DND-41 (cell line): ENCODE measurements around the gene CTNNBL1.

Experiments used
- ATAC-seq: fragments of 200-7000 bp; cut with Tn5 transposase; 3 replicates; pipeline ENCODE4 v1.9.1; 2021; ENCODE audit warnings: low read depth; ENCODE audit not compliant: insufficient read depth
- DNase-seq: peaks from one replicate; pipeline ENCODE4 v3.0.0-alpha.2; 2020
- H2AFZ ChIP-seq: 2 replicates; pipeline ENCODE4 v1.6.0; 2012; ENCODE audit warnings: low read depth, low read length
- H3K27ac ChIP-seq: 2 replicates; pipeline ENCODE4 v1.5.1; 2012; ENCODE audit warnings: low read length, inconsistent platforms
- H3K27me3 ChIP-seq: fragments of 200-600 bp; sonication (generic); 2 replicates; pipeline ENCODE4 v1.6.0; 2012; ENCODE audit warnings: low read length, mild to moderate bottlenecking, inconsistent platforms; ENCODE audit not compliant: insufficient read depth, poor library complexity
- H3K36me3 ChIP-seq: 2 replicates; pipeline ENCODE4 v1.5.1; 2012; ENCODE audit warnings: low read length, inconsistent platforms; ENCODE audit not compliant: insufficient read depth
- H3K4me1 ChIP-seq: 2 replicates; pipeline ENCODE4 v1.5.1; 2012; ENCODE audit warnings: mild to moderate bottlenecking, low read length; ENCODE audit not compliant: insufficient read depth
- H3K4me2 ChIP-seq: 2 replicates; pipeline ENCODE4 v1.6.0; 2012; ENCODE audit warnings: mild to moderate bottlenecking, moderate library complexity, low read length, inconsistent platforms; ENCODE audit not compliant: insufficient read depth
- H3K4me3 ChIP-seq, 2 experiments: fragments of 200-600 bp in 1 of 2; shearing (Covaris generic) in 1 of 2; 2 replicates each; pipeline ENCODE4 v1.5.1; 2012 to 2016; ENCODE audit warnings: inconsistent platforms in 2 of 2, low read length in 2 of 2, mild to moderate bottlenecking in 2 of 2, low read depth in 1 of 2, moderate library complexity in 1 of 2
- H3K79me2 ChIP-seq: 2 replicates; pipeline ENCODE4 v1.6.0; 2012; ENCODE audit warnings: low read length, inconsistent platforms; ENCODE audit not compliant: insufficient read depth
- H3K9ac ChIP-seq: 2 replicates; pipeline ENCODE4 v1.6.0; 2012; ENCODE audit warnings: low read depth, mild to moderate bottlenecking, inconsistent platforms, low read length, moderate library complexity
- H3K9me3 ChIP-seq: 2 replicates; pipeline ENCODE4 v1.5.1; 2012; ENCODE audit warnings: low read length, moderate library complexity, mild to moderate bottlenecking, inconsistent platforms; ENCODE audit not compliant: insufficient read depth, severe bottlenecking
- H4K20me1 ChIP-seq: 2 replicates; pipeline ENCODE4 v1.6.0; 2012; ENCODE audit warnings: low read length; ENCODE audit not compliant: insufficient read depth
- EZH2 ChIP-seq: IDR thresholded peaks from 3 replicates; pipeline ENCODE4 v1.6.1; 2012; ENCODE audit warnings: borderline replicate concordance, low read depth, mild to moderate bottlenecking, moderate library complexity, low read length, inconsistent platforms; ENCODE audit not compliant: severe bottlenecking
- TF ChIP-seq, protein P1 (sequence below): IDR thresholded peaks from 2 replicates; pipeline ENCODE4 v1.5.1; 2012; ENCODE audit warnings: borderline replicate concordance, low read length, moderate library complexity, mild to moderate bottlenecking; ENCODE audit not compliant: poor library complexity, severe bottlenecking; ENCODE audit errors: extremely low read depth

The CTNNBL1 gene

DNA sequence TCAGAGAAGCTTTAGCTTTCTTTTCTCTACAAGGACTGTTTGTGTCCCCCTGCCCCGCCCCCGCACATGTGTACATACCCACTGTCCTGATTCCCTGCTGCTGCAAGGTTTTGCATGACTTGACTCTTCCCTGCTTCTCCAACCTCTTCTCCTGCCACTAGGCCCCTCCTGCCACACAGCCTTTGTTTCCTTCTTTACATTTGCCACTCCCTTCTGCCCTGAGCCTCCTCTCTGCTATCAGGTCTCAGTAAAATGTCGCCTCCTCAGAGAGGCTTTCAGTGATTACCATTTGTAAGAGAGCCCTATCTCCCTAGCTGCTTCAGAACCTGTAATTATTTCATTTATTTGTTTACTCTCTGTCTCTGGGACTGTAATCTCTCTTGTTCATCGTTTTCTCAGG is 152.7 kb downstream of the CTNNBL1 start:
- TF ChIP-seq, protein P1, sequence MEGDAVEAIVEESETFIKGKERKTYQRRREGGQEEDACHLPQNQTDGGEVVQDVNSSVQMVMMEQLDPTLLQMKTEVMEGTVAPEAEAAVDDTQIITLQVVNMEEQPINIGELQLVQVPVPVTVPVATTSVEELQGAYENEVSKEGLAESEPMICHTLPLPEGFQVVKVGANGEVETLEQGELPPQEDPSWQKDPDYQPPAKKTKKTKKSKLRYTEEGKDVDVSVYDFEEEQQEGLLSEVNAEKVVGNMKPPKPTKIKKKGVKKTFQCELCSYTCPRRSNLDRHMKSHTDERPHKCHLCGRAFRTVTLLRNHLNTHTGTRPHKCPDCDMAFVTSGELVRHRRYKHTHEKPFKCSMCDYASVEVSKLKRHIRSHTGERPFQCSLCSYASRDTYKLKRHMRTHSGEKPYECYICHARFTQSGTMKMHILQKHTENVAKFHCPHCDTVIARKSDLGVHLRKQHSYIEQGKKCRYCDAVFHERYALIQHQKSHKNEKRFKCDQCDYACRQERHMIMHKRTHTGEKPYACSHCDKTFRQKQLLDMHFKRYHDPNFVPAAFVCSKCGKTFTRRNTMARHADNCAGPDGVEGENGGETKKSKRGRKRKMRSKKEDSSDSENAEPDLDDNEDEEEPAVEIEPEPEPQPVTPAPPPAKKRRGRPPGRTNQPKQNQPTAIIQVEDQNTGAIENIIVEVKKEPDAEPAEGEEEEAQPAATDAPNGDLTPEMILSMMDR = no peak
- no peak for TF ChIP-seq EZH2
- DNase-seq (no peak), ATAC-seq (no peak)
- Histone ChIP-seq H3K27ac (no peak overlapping the region), H3K79me2 (no peaks in the 10 kb centered on the region), H3K36me3 (peaks cover 55% of the 10 kb centered on the region), H3K4me2 (no peak overlapping the region), H3K9ac (no peak overlapping the region), H3K4me3 (no peak overlapping the region), H3K4me1 (no peaks in the 10 kb centered on the region), H4K20me1 (no peaks in the 10 kb centered on the region), H3K9me3 (no peaks in the 10 kb centered on the region), H2AFZ (no peak overlapping the region), H3K27me3 (no peaks in the 10 kb centered on the region)

DNA sequence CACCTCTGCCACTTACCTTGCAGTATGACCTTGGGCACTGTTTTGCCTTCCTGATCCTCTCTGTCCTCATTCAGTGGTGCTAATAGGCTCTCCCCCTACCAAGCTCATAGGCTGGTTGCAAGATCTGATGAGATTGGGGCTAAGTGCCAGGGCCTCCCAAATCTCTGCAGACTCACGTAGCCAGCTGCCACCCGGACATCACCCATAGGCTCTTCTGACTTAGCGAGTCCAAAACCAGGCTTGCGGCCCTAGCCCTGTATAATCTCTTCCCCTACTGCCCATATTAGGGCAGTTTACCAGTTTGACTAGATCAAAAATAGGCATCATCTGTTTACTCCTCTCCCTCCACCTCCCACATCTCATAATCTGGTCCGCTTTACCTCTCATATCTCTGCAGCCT is 154.9 kb downstream of the CTNNBL1 start:
- Histone ChIP-seq H3K36me3 (peaks cover 58% of the 10 kb centered on the region), H3K9me3 (no peaks in the 10 kb centered on the region), H2AFZ (no peak overlapping the region), H3K9ac (no peak overlapping the region), H4K20me1 (no peaks in the 10 kb centered on the region), H3K27ac (no peak overlapping the region), H3K4me2 (no peak overlapping the region), H3K4me3 (no peak overlapping the region), H3K27me3 (no peaks in the 10 kb centered on the region), H3K4me1 (no peaks in the 10 kb centered on the region), H3K79me2 (no peaks in the 10 kb centered on the region)
- TF ChIP-seq EZH2 = no peak
- DNase-seq (no peak), ATAC-seq (no peak)

DNA sequence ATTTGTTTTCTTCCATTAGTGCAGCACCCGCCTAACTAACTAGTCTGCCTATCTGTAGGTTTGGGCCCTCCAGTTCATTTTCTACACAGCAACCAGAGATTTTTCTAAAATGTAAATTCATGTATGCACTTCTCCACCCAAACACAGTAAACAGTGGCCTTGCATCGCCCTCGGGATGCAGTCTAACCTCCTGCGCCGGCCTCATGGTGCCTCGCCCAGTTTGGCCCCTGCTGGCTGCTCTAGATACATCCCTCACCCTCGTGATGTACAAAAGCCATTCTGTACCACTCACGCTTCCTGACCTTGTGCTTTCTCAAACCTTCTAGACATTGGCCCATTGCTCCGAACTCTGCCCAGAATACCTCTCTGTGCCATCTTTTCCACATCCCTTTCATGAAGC is 155.3 kb downstream of the CTNNBL1 start:
- Histone ChIP-seq H3K9me3 (no peaks in the 10 kb centered on the region), H3K36me3 (peaks cover 56% of the 10 kb centered on the region)

DNA sequence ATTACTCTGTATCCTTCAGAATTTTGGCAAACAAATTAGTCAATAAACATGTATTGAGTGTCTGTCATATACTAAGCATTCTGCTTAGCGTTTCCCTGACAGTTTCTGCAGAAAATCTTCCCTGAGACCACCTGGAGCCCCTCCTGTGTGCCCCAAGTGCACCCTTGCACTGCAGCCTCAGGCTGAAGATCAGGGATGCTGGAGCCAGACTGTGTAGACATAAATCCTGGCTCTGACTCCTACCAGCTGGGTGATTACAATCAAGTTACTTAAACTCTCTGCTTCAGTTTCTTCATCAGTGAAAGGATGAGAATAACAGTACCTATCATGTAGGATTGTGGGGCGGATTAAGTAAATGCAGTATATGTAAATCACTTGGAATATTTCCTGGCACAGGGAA is 155.7 kb downstream of the CTNNBL1 start:
- H3K4me3 ChIP-seq = no peak overlapping the region
- ATAC-seq = no peak
- no peaks in the 10 kb centered on the region for H3K4me1 ChIP-seq
- H3K9me3 ChIP-seq = no peaks in the 10 kb centered on the region
- H3K27me3 ChIP-seq = no peaks in the 10 kb centered on the region
- no peak overlapping the region for H3K9ac ChIP-seq
- no peak for DNase-seq
- H2AFZ ChIP-seq = no peak overlapping the region
- H4K20me1 ChIP-seq = no peaks in the 10 kb centered on the region
- no peaks in the 10 kb centered on the region for H3K79me2 ChIP-seq
- no peak overlapping the region for H3K27ac ChIP-seq
- peaks cover 53% of the 10 kb centered on the region for H3K36me3 ChIP-seq
- no peak for TF ChIP-seq EZH2
- TF ChIP-seq, protein P1 = no peak
- H3K4me2 ChIP-seq = no peak overlapping the region

More for the DNA sequence above, 155.3 kb downstream of the CTNNBL1 start:
- TF ChIP-seq, protein P1 = no peak
- no peak for TF ChIP-seq EZH2
- DNase-seq (no peak), ATAC-seq (no peak)
- Histone ChIP-seq H3K4me3 (no peak overlapping the region), H3K4me2 (no peak overlapping the region), H3K79me2 (no peaks in the 10 kb centered on the region), H2AFZ (no peak overlapping the region), H3K27ac (no peak overlapping the region), H3K27me3 (no peaks in the 10 kb centered on the region), H4K20me1 (no peaks in the 10 kb centered on the region), H3K4me1 (no peaks in the 10 kb centered on the region), H3K9ac (no peak overlapping the region)
